ENCODE measurements around the gene FGFR1OP2. TPM values are rescaled to one million over a fixed set of nuclear protein-coding genes. Genes with fewer than 3 reads are reported as not detected.

The FGFR1OP2 gene
- polyA plus RNA-seq, 1 experiment, result 46.2 TPM

DNA sequence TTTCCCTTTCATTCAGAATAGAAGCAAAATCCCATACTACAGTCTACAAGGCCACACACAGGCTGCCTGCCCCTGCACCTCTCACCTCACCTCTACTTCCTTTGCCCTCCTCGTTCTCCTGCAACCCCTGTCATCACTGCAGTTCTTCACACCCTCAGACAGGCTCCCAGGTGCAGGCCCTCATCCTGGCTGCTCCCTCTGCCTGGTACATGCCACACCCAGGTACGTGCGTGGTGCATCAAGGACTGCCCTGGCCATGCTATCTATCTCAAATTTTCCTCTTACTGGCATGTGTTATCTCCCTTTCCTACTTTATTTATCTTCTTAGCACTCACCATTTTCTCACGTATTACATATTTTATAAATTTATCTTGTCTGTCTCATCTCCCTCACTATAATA lies 51.6 kb downstream of the FGFR1OP2 start:
- H3K27me3 ChIP-seq (ENCODE audit: control insufficient read depth, insufficient read depth, low read length), result no peaks in the 10 kb centered on the region
- no peak overlapping the region for H3K4me3 ChIP-seq (ENCODE audit: low read depth, low read length)
- ChIA-PET CTCF (no interaction called here), POLR2A (no interaction called here)
- DNase-seq (ENCODE audit: low read depth, low spot score), result no peak
- no peaks in the 10 kb centered on the region for H3K9me3 ChIP-seq (ENCODE audit: control insufficient read depth, insufficient read depth, low read length)
- no peak for TF ChIP-seq CTCF (IDR thresholded peaks at IDR 0.05; ENCODE audit: low read depth, low read length)
- H3K27ac ChIP-seq (ENCODE audit: low read depth, low read length), result no peak overlapping the region

DNA sequence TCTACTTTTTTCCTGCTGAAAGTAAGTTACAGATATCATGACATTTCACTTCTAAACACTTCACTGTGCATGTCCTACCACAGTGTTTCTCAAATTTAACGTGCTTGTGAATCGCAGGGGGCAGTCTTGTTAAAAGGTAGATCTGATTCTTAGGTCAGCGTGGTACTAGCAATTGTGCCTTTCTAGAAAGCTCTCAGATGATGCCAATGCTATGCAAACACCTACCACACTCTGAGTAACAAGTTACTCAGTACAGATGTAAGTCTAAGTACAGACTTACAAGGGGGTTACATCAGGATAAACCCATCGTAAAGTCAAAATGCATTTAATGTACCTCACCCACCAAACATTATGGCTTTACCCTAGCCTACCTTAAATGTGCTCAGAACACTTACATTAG lies 53.6 kb downstream of the FGFR1OP2 start:
- no peak for TF ChIP-seq CTCF (IDR thresholded peaks at IDR 0.05; ENCODE audit: low read depth, low read length)
- no peaks in the 10 kb centered on the region for H3K27me3 ChIP-seq (ENCODE audit: control insufficient read depth, insufficient read depth, low read length)
- CTCF ChIA-PET, result no interaction called here
- H3K27ac ChIP-seq (ENCODE audit: low read depth, low read length), result no peak overlapping the region
- no peak overlapping the region for H3K4me3 ChIP-seq (ENCODE audit: low read depth, low read length)
- no peaks in the 10 kb centered on the region for H3K9me3 ChIP-seq (ENCODE audit: control insufficient read depth, insufficient read depth, low read length)
- POLR2A ChIA-PET, result no interaction called here
- no peak for DNase-seq (ENCODE audit: low read depth, low spot score)

DNA sequence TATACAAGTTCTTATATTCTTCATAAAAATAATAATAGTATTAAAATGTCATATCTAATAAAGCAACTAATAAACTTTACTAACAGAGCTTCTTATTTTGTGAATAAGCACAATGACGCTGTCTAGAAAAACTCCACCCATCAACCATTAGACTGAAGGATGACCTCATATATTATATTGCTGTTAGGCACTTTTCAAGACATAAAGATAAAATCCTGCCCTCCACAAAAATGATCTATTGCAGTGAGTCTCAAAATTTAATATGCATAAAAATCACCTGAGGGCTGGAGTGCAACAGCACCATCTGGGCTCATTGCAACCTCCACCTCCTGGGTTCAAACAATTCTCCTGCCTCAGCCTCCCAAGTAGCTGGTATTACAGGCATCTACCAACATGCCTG lies 55.8 kb downstream of the FGFR1OP2 start:
- TF ChIP-seq CTCF (IDR thresholded peaks at IDR 0.05; ENCODE audit: low read depth, low read length), result no peak
- ChIA-PET POLR2A (no interaction called here), CTCF (no interaction called here)
- Histone ChIP-seq H3K27ac (ENCODE audit: low read depth, low read length) (no peak overlapping the region), H3K4me3 (ENCODE audit: low read depth, low read length) (no peak overlapping the region), H3K9me3 (ENCODE audit: control insufficient read depth, insufficient read depth, low read length) (no peaks in the 10 kb centered on the region), H3K27me3 (ENCODE audit: control insufficient read depth, insufficient read depth, low read length) (no peaks in the 10 kb centered on the region)
- no peak for DNase-seq (ENCODE audit: low read depth, low spot score)

DNA sequence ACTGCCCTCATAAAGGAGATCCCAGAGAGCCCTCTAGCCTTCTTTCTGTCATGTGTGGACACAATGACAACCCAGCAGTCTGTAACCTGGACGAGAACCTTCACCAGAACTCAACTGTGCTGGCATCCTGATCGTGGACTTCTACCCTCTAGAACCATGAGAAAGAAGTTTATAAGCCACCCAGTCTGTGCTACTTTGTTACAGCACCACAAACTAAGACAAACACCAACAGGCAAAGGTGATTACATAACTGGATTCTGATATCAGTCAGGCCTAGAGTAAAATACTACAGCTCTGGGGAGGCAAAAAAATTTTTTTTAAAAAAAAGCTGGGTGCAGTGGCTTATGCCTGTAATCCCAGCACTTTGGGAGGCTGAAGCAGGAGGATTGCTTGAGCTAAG lies 57.4 kb downstream of the FGFR1OP2 start:
- H3K9me3 ChIP-seq (ENCODE audit: control insufficient read depth, insufficient read depth, low read length), result no peaks in the 10 kb centered on the region
- no peaks in the 10 kb centered on the region for H3K27me3 ChIP-seq (ENCODE audit: control insufficient read depth, insufficient read depth, low read length)
- DNase-seq (ENCODE audit: low read depth, low spot score), result no peak
- ChIA-PET POLR2A (no interaction called here), CTCF (no interaction called here)
- no peak overlapping the region for H3K4me3 ChIP-seq (ENCODE audit: low read depth, low read length)
- H3K27ac ChIP-seq (ENCODE audit: low read depth, low read length), result no peak overlapping the region
- TF ChIP-seq CTCF (IDR thresholded peaks at IDR 0.05; ENCODE audit: low read depth, low read length), result no peak

DNA sequence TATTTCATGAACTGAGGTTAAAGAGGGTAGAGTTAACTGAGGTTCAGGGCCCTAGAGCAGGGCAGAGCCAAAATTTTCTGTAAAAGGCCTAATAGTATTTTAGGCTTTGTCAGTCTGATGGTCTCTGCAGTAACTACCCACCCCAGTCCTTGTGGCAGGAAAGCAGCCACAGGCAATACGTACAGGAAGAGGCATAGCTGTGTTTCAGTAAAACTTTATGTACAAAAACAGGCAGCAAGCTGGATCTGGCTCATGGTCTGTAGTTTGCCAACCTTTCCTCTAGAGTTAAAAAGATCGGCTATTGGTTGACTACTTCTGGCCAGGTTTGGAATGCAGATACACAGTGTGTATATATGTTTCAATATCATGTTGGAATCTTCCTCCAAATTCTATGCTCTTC lies 58.7 kb downstream of the FGFR1OP2 start:
- CTCF ChIA-PET, result no interaction called here

More for the DNA sequence above, 58.7 kb downstream of the FGFR1OP2 start:
- no peak for TF ChIP-seq CTCF (IDR thresholded peaks at IDR 0.05; ENCODE audit: low read depth, low read length)
- no peak overlapping the region for H3K4me3 ChIP-seq (ENCODE audit: low read depth, low read length)
- no peak for DNase-seq (ENCODE audit: low read depth, low spot score)
- no peaks in the 10 kb centered on the region for H3K9me3 ChIP-seq (ENCODE audit: control insufficient read depth, insufficient read depth, low read length)
- POLR2A ChIA-PET, result no interaction called here
- H3K27me3 ChIP-seq (ENCODE audit: control insufficient read depth, insufficient read depth, low read length), result no peaks in the 10 kb centered on the region
- no peak overlapping the region for H3K27ac ChIP-seq (ENCODE audit: low read depth, low read length)

Data from AG04450 (cell line).